T-helper 17 cell (primary cell): ENCODE results near the gene PYROXD2. TPM values are rescaled to one million over a fixed set of nuclear protein-coding genes. Genes with fewer than 3 reads are reported as not detected.
"Not testable (repeated sequence)": the region's sequence is repeated elsewhere in the genome, so short reads cannot be mapped to it uniquely, and the experiment has no call there.

Source experiments
- ATAC-seq: fragments of 150-1000 bp; cut with Tn5 transposase; 2 replicates; pipeline ENCODE4 v1.10.0; 2021; ENCODE audit warnings: mild to moderate bottlenecking, moderate library complexity
- DNase-seq, 3 donors: peaks; one replicate each; pipeline versions ENCODE4 v3.0.0 to v3.0.0-alpha.2; 2020 to 2021
- H3K9me3 ChIP-seq: one replicate; pipeline ENCODE4 v1.7.0; 2013; ENCODE audit warnings: low read length, mild to moderate bottlenecking; ENCODE audit not compliant: control insufficient read depth, poor library complexity, severe bottlenecking
- H3K27ac Mint-ChIP-seq: one replicate; pipeline ENCODE4 v1.8.0; 2022; ENCODE audit warnings: mild to moderate bottlenecking, moderate library complexity, mixed read lengths
- H3K27me3 Mint-ChIP-seq: one replicate; pipeline ENCODE4 v1.8.0; 2022; ENCODE audit warnings: mixed read lengths
- H3K36me3 Mint-ChIP-seq: one replicate; pipeline ENCODE4 v1.8.0; 2022; ENCODE audit warnings: low read depth, mixed read lengths
- H3K4me1 Mint-ChIP-seq: one replicate; pipeline ENCODE4 v1.8.0; 2022; ENCODE audit warnings: mild to moderate bottlenecking, mixed read lengths
- H3K4me3 Mint-ChIP-seq: one replicate; pipeline ENCODE4 v1.8.0; 2022; ENCODE audit warnings: mild to moderate bottlenecking, moderate library complexity, mixed read lengths
- total RNA-seq, 4 donors: library from RNA in 2 of 4; stranded (reverse) in 2 of 4; gene quantifications; one replicate each; pipeline ENCODE4 v1.2.3 and lab custom pipeline; 2022 to 2026

Gene PYROXD2
- total RNA-seq, 2 donors from 2014 or later, result 21.5 to 25.4 TPM

GRCh38 chr10:98353170-98353569, 61.8 kb downstream of the PYROXD2 start:
- peak overlapping the region; percentile 16 for H3K27ac Mint-ChIP-seq
- H3K4me1 Mint-ChIP-seq, result peaks cover 6% of the 10 kb centered on the region
- H3K27me3 Mint-ChIP-seq, result peaks cover 76% of the 10 kb centered on the region

GRCh38 chr10:98351831-98352402, 63.1 kb downstream of the PYROXD2 start:
- H3K4me3 Mint-ChIP-seq, result peak overlapping the region; percentile 34
- peaks cover 68% of the 10 kb centered on the region for H3K27me3 Mint-ChIP-seq
- DNase-seq, result no peak
- H3K36me3 Mint-ChIP-seq, result peaks cover 6% of the 10 kb centered on the region
- H3K9me3 ChIP-seq, result no peaks in the 10 kb centered on the region
- no peak for ATAC-seq
- no peak overlapping the region for H3K27ac Mint-ChIP-seq
- peaks cover 6% of the 10 kb centered on the region for H3K4me1 Mint-ChIP-seq

More at GRCh38 chr10:98353170-98353569, 61.8 kb downstream of the PYROXD2 start:
- DNase-seq (no peak), ATAC-seq (no peak)
- Mint-ChIP-seq H3K4me3 (no peak overlapping the region), H3K36me3 (peaks cover 3% of the 10 kb centered on the region)
- H3K9me3 ChIP-seq, result no peaks in the 10 kb centered on the region

GRCh38 chr10:98349508-98349922, 65.5 kb downstream of the PYROXD2 start:
- H3K27ac Mint-ChIP-seq, result no peak overlapping the region
- H3K27me3 Mint-ChIP-seq, result peaks cover 56% of the 10 kb centered on the region

GRCh38 chr10:98346847-98347246, 68.1 kb downstream of the PYROXD2 start:
- ATAC-seq (no peak), DNase-seq (no peak)
- Mint-ChIP-seq H3K4me1 (peaks cover 4% of the 10 kb centered on the region), H3K4me3 (no peak overlapping the region), H3K27ac (no peak overlapping the region), H3K27me3 (peaks cover 55% of the 10 kb centered on the region), H3K36me3 (peaks cover 6% of the 10 kb centered on the region)
- H3K9me3 ChIP-seq, result no peaks in the 10 kb centered on the region

More at GRCh38 chr10:98349508-98349922, 65.5 kb downstream of the PYROXD2 start:
- ATAC-seq (no peak), DNase-seq (no peak)
- no peak overlapping the region for H3K4me3 Mint-ChIP-seq
- no peaks in the 10 kb centered on the region for H3K9me3 ChIP-seq
- H3K4me1 Mint-ChIP-seq, result peaks cover 6% of the 10 kb centered on the region
- H3K36me3 Mint-ChIP-seq, result peaks cover 6% of the 10 kb centered on the region

GRCh38 chr10:98344589-98345038, 70.4 kb downstream of the PYROXD2 start:
- peaks cover 5% of the 10 kb centered on the region for H3K4me1 Mint-ChIP-seq
- no peaks in the 10 kb centered on the region for H3K9me3 ChIP-seq
- H3K27ac Mint-ChIP-seq, result no peak overlapping the region
- peaks cover 4% of the 10 kb centered on the region for H3K36me3 Mint-ChIP-seq
- H3K4me3 Mint-ChIP-seq, result no peak overlapping the region
- ATAC-seq, result no peak
- no peak for DNase-seq
- peaks cover 54% of the 10 kb centered on the region for H3K27me3 Mint-ChIP-seq

- peaks cover 50% of the 10 kb centered on the region for H3K27me3 Mint-ChIP-seq
- H3K4me1 Mint-ChIP-seq, ATAC-seq: not testable (repeated sequence)
Observed at GRCh38 chr10:98341701-98342100, 73.3 kb downstream of the PYROXD2 start.

GRCh38 chr10:98340940-98341310, 74.1 kb downstream of the PYROXD2 start:
- Mint-ChIP-seq H3K27me3 (peaks cover 50% of the 10 kb centered on the region), H3K4me1 (peaks cover 3% of the 10 kb centered on the region), H3K27ac (no peak overlapping the region), H3K36me3 (no peaks in the 10 kb centered on the region), H3K4me3 (no peak overlapping the region)
- DNase-seq (no peak), ATAC-seq (no peak)
- no peaks in the 10 kb centered on the region for H3K9me3 ChIP-seq

More at GRCh38 chr10:98341701-98342100, 73.3 kb downstream of the PYROXD2 start:
- not testable (repeated sequence) for H3K27ac Mint-ChIP-seq, H3K4me3 Mint-ChIP-seq, H3K9me3 ChIP-seq, DNase-seq, H3K36me3 Mint-ChIP-seq

- Mint-ChIP-seq H3K36me3 (no peaks in the 10 kb centered on the region), H3K4me1 (peaks cover 3% of the 10 kb centered on the region), H3K4me3 (no peak overlapping the region), H3K27ac (peak overlapping the region; percentile 8), H3K27me3 (peaks cover 50% of the 10 kb centered on the region)
- no peak for ATAC-seq
- H3K9me3 ChIP-seq, result no peaks in the 10 kb centered on the region
- no peak for DNase-seq
Observed at GRCh38 chr10:98340261-98340939, 74.6 kb downstream of the PYROXD2 start.

GRCh38 chr10:98339799-98340198, 75.2 kb downstream of the PYROXD2 start:
- Mint-ChIP-seq H3K4me3 (no peak overlapping the region), H3K27ac (peak overlapping the region; percentile 8), H3K27me3 (peaks cover 56% of the 10 kb centered on the region), H3K36me3 (no peaks in the 10 kb centered on the region), H3K4me1 (peaks cover 3% of the 10 kb centered on the region)
- no peak for DNase-seq
- no peaks in the 10 kb centered on the region for H3K9me3 ChIP-seq
- ATAC-seq, result peak; percentile 55

- DNase-seq (no peak), ATAC-seq (no peak)
- Mint-ChIP-seq H3K4me3 (no peak overlapping the region), H3K27me3 (peaks cover 54% of the 10 kb centered on the region), H3K36me3 (no peaks in the 10 kb centered on the region), H3K27ac (no peak overlapping the region), H3K4me1 (peaks cover 3% of the 10 kb centered on the region)
- H3K9me3 ChIP-seq, result no peaks in the 10 kb centered on the region
Observed at GRCh38 chr10:98338896-98339295, 76.1 kb downstream of the PYROXD2 start.

- H3K27ac Mint-ChIP-seq, result no peak overlapping the region
- ATAC-seq (no peak), DNase-seq (no peak)
- peaks cover 2% of the 10 kb centered on the region for H3K36me3 Mint-ChIP-seq
- H3K4me3 Mint-ChIP-seq, result no peak overlapping the region
- peaks cover 3% of the 10 kb centered on the region for H3K4me1 Mint-ChIP-seq
- no peaks in the 10 kb centered on the region for H3K9me3 ChIP-seq
- H3K27me3 Mint-ChIP-seq, result peaks cover 56% of the 10 kb centered on the region
Observed at GRCh38 chr10:98338318-98338717, 76.7 kb downstream of the PYROXD2 start.

GRCh38 chr10:98337484-98337883, 77.5 kb downstream of the PYROXD2 start:
- DNase-seq (no peak), ATAC-seq (no peak)
- Mint-ChIP-seq H3K27me3 (peaks cover 49% of the 10 kb centered on the region), H3K4me1 (peaks cover 3% of the 10 kb centered on the region), H3K27ac (no peak overlapping the region), H3K4me3 (no peak overlapping the region), H3K36me3 (peaks cover 2% of the 10 kb centered on the region)
- no peaks in the 10 kb centered on the region for H3K9me3 ChIP-seq
